ENCODE measurements around the gene PLVAP.

Gene PLVAP, protein sequence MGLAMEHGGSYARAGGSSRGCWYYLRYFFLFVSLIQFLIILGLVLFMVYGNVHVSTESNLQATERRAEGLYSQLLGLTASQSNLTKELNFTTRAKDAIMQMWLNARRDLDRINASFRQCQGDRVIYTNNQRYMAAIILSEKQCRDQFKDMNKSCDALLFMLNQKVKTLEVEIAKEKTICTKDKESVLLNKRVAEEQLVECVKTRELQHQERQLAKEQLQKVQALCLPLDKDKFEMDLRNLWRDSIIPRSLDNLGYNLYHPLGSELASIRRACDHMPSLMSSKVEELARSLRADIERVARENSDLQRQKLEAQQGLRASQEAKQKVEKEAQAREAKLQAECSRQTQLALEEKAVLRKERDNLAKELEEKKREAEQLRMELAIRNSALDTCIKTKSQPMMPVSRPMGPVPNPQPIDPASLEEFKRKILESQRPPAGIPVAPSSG
- 0 reads per million in 3 donors for total RNA-seq

- H3K27ac ChIP-seq (ENCODE audit: insufficient read depth, low read length, poor library complexity, severe bottlenecking) = no peak within 1 kb of the TSS
- H3K27me3 ChIP-seq (replicated peaks; ENCODE audit: control insufficient read depth, insufficient read depth, low read length, poor library complexity, severe bottlenecking) = no peaks in the 10 kb centered on the region
- no peaks in the 10 kb centered on the region for H3K36me3 ChIP-seq (ENCODE audit: control insufficient read depth, insufficient read depth, low read length)
- DNase-seq = no peak
- no peaks in the 10 kb centered on the region for H3K4me1 ChIP-seq (ENCODE audit: control insufficient read depth, insufficient read depth, low read length, poor library complexity, severe bottlenecking)
- H3K9me3 ChIP-seq (ENCODE audit: control insufficient read depth, low read length) = no peaks in the 10 kb centered on the region
- no peak within 1 kb of the TSS for H3K4me3 ChIP-seq (ENCODE audit: insufficient read depth, low read depth, low read length, poor library complexity, severe bottlenecking)
Observed at GRCh38 chr19:17376935-17377600, at the start of gene PLVAP. Gene PLVAP, minus strand, starts transcription at chr19:17377342. Its CDS starts 54 bp downstream, at chr19:17377288.

- no peak overlapping the region for H3K27ac ChIP-seq (ENCODE audit: insufficient read depth, low read length, poor library complexity, severe bottlenecking)
- no peak overlapping the region for H3K4me3 ChIP-seq (ENCODE audit: insufficient read depth, low read depth, low read length, poor library complexity, severe bottlenecking)
- H3K27me3 ChIP-seq (replicated peaks; ENCODE audit: control insufficient read depth, insufficient read depth, low read length, poor library complexity, severe bottlenecking) = no peaks in the 10 kb centered on the region
- H3K9me3 ChIP-seq (ENCODE audit: control insufficient read depth, low read length) = no peaks in the 10 kb centered on the region
- DNase-seq = no peak
- peaks cover 5% of the 10 kb centered on the region for H3K36me3 ChIP-seq (ENCODE audit: control insufficient read depth, insufficient read depth, low read length)
- H3K4me1 ChIP-seq (ENCODE audit: control insufficient read depth, insufficient read depth, low read length, poor library complexity, severe bottlenecking) = peaks cover 6% of the 10 kb centered on the region
Observed at GRCh38 chr19:17424743-17425365, 47.7 kb upstream of the PLVAP start.

- Histone ChIP-seq H3K4me3 (ENCODE audit: insufficient read depth, low read depth, low read length, poor library complexity, severe bottlenecking) (no peak overlapping the region), H3K27me3 (replicated peaks; ENCODE audit: control insufficient read depth, insufficient read depth, low read length, poor library complexity, severe bottlenecking) (no peaks in the 10 kb centered on the region), H3K4me1 (ENCODE audit: control insufficient read depth, insufficient read depth, low read length, poor library complexity, severe bottlenecking) (peaks cover 12% of the 10 kb centered on the region), H3K36me3 (ENCODE audit: control insufficient read depth, insufficient read depth, low read length) (peaks cover 5% of the 10 kb centered on the region), H3K9me3 (ENCODE audit: control insufficient read depth, low read length) (no peaks in the 10 kb centered on the region), H3K27ac (ENCODE audit: insufficient read depth, low read length, poor library complexity, severe bottlenecking) (no peak overlapping the region)
- DNase-seq = no peak
Observed at GRCh38 chr19:17423429-17424208, 46.5 kb upstream of the PLVAP start.

DNA sequence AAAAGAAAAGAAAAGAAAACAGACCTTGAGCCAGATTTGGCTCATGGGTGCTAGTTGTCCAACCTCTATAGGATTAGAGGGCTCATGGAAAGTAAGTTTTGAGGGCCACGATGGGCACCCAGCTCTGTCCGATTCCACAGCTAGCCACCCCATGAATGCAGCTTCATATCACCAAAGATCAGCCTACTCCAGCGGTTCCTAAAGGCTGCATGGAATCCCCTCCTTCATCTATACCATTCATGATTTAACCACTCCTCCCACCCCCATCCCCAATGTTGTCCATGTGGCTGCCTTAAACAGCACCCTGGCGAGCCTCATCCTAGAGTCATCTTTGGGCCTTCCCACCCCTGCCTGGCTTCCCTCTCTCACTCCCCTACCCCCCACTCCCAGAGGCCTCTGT, 44.8 kb upstream of the PLVAP start:
- H3K27me3 ChIP-seq (replicated peaks; ENCODE audit: control insufficient read depth, insufficient read depth, low read length, poor library complexity, severe bottlenecking) = no peaks in the 10 kb centered on the region
- H3K36me3 ChIP-seq (ENCODE audit: control insufficient read depth, insufficient read depth, low read length) = peaks cover 5% of the 10 kb centered on the region
- H3K4me3 ChIP-seq (ENCODE audit: insufficient read depth, low read depth, low read length, poor library complexity, severe bottlenecking) = no peak overlapping the region
- no peaks in the 10 kb centered on the region for H3K9me3 ChIP-seq (ENCODE audit: control insufficient read depth, low read length)
- H3K27ac ChIP-seq (ENCODE audit: insufficient read depth, low read length, poor library complexity, severe bottlenecking) = no peak overlapping the region
- H3K4me1 ChIP-seq (ENCODE audit: control insufficient read depth, insufficient read depth, low read length, poor library complexity, severe bottlenecking) = peaks cover 12% of the 10 kb centered on the region
- DNase-seq = no peak

- DNase-seq = no peak
- H3K4me3 ChIP-seq (ENCODE audit: insufficient read depth, low read depth, low read length, poor library complexity, severe bottlenecking) = peak overlapping the region; percentile 77
- H3K36me3 ChIP-seq (ENCODE audit: control insufficient read depth, insufficient read depth, low read length) = peaks cover 5% of the 10 kb centered on the region
- no peak overlapping the region for H3K27ac ChIP-seq (ENCODE audit: insufficient read depth, low read length, poor library complexity, severe bottlenecking)
- no peaks in the 10 kb centered on the region for H3K9me3 ChIP-seq (ENCODE audit: control insufficient read depth, low read length)
- H3K27me3 ChIP-seq (replicated peaks; ENCODE audit: control insufficient read depth, insufficient read depth, low read length, poor library complexity, severe bottlenecking) = no peaks in the 10 kb centered on the region
- H3K4me1 ChIP-seq (ENCODE audit: control insufficient read depth, insufficient read depth, low read length, poor library complexity, severe bottlenecking) = peaks cover 12% of the 10 kb centered on the region
Observed at GRCh38 chr19:17420475-17420924, 43.4 kb upstream of the PLVAP start.

GRCh38 chr19:17419621-17420474, 42.7 kb upstream of the PLVAP start, which contains the start of gene MVB12A:
Gene MVB12A, plus strand, starts transcription at chr19:17420047. Its CDS starts 89 bp downstream, at chr19:17420136.
- H3K4me3 ChIP-seq (ENCODE audit: insufficient read depth, low read depth, low read length, poor library complexity, severe bottlenecking) = peak within 1 kb of the TSS; percentile 77
- peak within 1 kb of the TSS; percentile 64 for H3K27ac ChIP-seq (ENCODE audit: insufficient read depth, low read length, poor library complexity, severe bottlenecking)
- peaks cover 12% of the 10 kb centered on the region for H3K4me1 ChIP-seq (ENCODE audit: control insufficient read depth, insufficient read depth, low read length, poor library complexity, severe bottlenecking)
- H3K27me3 ChIP-seq (replicated peaks; ENCODE audit: control insufficient read depth, insufficient read depth, low read length, poor library complexity, severe bottlenecking) = no peaks in the 10 kb centered on the region
- peaks cover 5% of the 10 kb centered on the region for H3K36me3 ChIP-seq (ENCODE audit: control insufficient read depth, insufficient read depth, low read length)
- peak; percentile 90 to 93 (median 93) for DNase-seq
- H3K9me3 ChIP-seq (ENCODE audit: control insufficient read depth, low read length) = no peaks in the 10 kb centered on the region

DNA sequence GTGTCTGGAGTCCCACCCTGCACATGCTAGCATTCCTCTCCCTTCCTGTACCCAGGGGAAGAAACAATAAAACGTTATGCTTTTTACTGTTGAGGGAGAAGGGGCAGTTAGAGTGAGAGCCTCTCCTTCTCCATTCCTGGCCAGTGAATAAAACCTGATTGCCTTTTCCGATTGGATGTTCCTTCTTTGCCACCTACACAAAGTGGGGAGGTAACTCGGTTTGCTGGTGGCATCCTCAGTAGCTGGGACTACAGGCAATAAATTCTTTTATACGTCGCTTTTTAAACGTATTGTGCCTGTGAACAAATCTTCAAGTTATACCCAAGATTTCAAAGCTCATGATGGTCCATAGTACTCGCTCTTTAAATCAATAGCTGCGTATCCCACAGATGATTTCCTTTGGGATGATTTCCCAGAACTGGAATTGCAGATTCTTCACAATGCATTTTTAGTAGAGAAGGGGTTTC, 42.0 kb upstream of the PLVAP start:
- peaks cover 8% of the 10 kb centered on the region for H3K36me3 ChIP-seq (ENCODE audit: control insufficient read depth, insufficient read depth, low read length)
- H3K9me3 ChIP-seq (ENCODE audit: control insufficient read depth, low read length) = no peaks in the 10 kb centered on the region
- peak overlapping the region; percentile 64 for H3K27ac ChIP-seq (ENCODE audit: insufficient read depth, low read length, poor library complexity, severe bottlenecking)

DNA sequence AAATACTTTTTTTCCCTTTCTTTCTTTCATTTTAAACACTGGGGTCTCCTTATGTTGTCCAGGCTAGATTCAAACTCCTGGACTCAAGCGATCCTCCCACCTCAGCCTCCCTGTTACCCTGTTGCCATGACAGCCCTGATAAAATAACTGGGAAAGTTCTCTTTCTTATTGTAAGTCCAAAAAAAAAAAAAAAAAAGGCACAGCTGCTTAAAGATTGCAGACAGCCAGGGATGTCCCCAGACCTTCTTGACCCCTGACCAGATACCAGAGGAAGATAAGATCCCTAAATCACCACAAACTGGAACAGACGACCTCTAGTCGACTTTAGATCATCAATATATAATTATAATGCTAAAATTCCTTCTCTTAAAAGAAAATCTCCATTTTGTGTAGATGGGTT, 41.6 kb upstream of the PLVAP start:
- Histone ChIP-seq H3K9me3 (ENCODE audit: control insufficient read depth, low read length) (no peaks in the 10 kb centered on the region), H3K27ac (ENCODE audit: insufficient read depth, low read length, poor library complexity, severe bottlenecking) (no peak overlapping the region), H3K4me3 (ENCODE audit: insufficient read depth, low read depth, low read length, poor library complexity, severe bottlenecking) (no peak overlapping the region), H3K36me3 (ENCODE audit: control insufficient read depth, insufficient read depth, low read length) (peaks cover 13% of the 10 kb centered on the region), H3K27me3 (replicated peaks; ENCODE audit: control insufficient read depth, insufficient read depth, low read length, poor library complexity, severe bottlenecking) (no peaks in the 10 kb centered on the region), H3K4me1 (ENCODE audit: control insufficient read depth, insufficient read depth, low read length, poor library complexity, severe bottlenecking) (peaks cover 12% of the 10 kb centered on the region)
- DNase-seq = no peak

More for the DNA sequence above, 42.0 kb upstream of the PLVAP start:
- DNase-seq = no peak
- Histone ChIP-seq H3K4me3 (ENCODE audit: insufficient read depth, low read depth, low read length, poor library complexity, severe bottlenecking) (peak overlapping the region; percentile 77), H3K27me3 (replicated peaks; ENCODE audit: control insufficient read depth, insufficient read depth, low read length, poor library complexity, severe bottlenecking) (no peaks in the 10 kb centered on the region), H3K4me1 (ENCODE audit: control insufficient read depth, insufficient read depth, low read length, poor library complexity, severe bottlenecking) (peaks cover 12% of the 10 kb centered on the region)

GRCh38 chr19:17415121-17415520, 38.0 kb upstream of the PLVAP start:
- H3K27me3 ChIP-seq (replicated peaks; ENCODE audit: control insufficient read depth, insufficient read depth, low read length, poor library complexity, severe bottlenecking) = no peaks in the 10 kb centered on the region
- H3K9me3 ChIP-seq (ENCODE audit: control insufficient read depth, low read length) = no peaks in the 10 kb centered on the region
- H3K36me3 ChIP-seq (ENCODE audit: control insufficient read depth, insufficient read depth, low read length) = peaks cover 27% of the 10 kb centered on the region
- DNase-seq = no peak
- H3K4me1 ChIP-seq (ENCODE audit: control insufficient read depth, insufficient read depth, low read length, poor library complexity, severe bottlenecking) = peaks cover 7% of the 10 kb centered on the region
- H3K4me3 ChIP-seq (ENCODE audit: insufficient read depth, low read depth, low read length, poor library complexity, severe bottlenecking) = no peak overlapping the region
- no peak overlapping the region for H3K27ac ChIP-seq (ENCODE audit: insufficient read depth, low read length, poor library complexity, severe bottlenecking)
